OCI-M2 (cell line): Measurements from ENCODE around the gene PPP1R13B.
"Not testable (repeated sequence)": the region's sequence is repeated elsewhere in the genome, so short reads cannot be mapped to it uniquely, and the experiment has no call there.

Source experiments
- DNase-seq: peaks from one replicate; lab custom pipeline; 2025; ENCODE audit not compliant: unreplicated experiment; lab: John Stamatoyannopoulos, UW

The PPP1R13B gene, protein sequence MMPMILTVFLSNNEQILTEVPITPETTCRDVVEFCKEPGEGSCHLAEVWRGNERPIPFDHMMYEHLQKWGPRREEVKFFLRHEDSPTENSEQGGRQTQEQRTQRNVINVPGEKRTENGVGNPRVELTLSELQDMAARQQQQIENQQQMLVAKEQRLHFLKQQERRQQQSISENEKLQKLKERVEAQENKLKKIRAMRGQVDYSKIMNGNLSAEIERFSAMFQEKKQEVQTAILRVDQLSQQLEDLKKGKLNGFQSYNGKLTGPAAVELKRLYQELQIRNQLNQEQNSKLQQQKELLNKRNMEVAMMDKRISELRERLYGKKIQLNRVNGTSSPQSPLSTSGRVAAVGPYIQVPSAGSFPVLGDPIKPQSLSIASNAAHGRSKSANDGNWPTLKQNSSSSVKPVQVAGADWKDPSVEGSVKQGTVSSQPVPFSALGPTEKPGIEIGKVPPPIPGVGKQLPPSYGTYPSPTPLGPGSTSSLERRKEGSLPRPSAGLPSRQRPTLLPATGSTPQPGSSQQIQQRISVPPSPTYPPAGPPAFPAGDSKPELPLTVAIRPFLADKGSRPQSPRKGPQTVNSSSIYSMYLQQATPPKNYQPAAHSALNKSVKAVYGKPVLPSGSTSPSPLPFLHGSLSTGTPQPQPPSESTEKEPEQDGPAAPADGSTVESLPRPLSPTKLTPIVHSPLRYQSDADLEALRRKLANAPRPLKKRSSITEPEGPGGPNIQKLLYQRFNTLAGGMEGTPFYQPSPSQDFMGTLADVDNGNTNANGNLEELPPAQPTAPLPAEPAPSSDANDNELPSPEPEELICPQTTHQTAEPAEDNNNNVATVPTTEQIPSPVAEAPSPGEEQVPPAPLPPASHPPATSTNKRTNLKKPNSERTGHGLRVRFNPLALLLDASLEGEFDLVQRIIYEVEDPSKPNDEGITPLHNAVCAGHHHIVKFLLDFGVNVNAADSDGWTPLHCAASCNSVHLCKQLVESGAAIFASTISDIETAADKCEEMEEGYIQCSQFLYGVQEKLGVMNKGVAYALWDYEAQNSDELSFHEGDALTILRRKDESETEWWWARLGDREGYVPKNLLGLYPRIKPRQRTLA

DNA sequence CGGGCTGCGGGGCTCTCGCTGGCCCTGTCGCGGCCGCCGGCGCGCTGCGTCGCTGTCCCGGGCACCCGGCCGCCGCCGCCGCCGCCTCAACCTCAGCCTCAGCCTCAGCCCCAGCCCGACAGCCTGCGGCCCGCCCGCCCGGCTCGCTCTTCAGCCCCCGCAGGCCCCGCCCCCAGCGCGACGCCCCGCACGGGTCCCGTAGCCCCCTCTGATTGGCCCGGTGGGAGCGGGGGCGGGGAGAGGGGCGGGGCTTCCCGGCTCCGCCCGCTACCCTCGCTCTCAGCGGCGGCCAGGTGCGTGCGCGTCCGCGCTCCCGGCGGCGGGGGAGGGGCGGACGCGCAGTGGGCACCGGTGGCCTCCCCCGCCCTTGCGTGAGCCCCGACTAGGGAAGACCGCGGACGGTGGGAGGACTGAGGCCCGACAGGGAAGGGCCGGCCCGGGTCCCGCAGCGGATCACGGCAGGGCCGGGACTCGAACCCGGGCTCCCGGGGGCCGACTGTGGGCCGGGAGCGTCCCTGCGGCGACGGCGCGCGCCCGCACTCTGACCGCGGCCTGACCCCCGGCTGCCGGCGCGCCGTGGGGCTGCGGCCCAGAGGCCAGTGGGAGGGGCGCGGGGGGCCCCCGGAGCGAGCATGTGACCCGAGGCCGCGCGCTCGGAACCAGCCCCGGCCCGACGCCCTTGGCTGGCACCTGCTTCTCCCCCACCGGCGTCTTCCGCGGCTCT lies at the start of gene PPP1R13B:
TSS of gene PPP1R13B (minus strand) at position 125 of the 724 bp plus-strand sequence. CDS start 268 bp downstream, outside the sequence.
- DNase-seq: peak; percentile 19

GRCh38 chr14:103896578-103896977 lies 49.2 kb upstream of the PPP1R13B start:
- DNase-seq: no peak

DNA sequence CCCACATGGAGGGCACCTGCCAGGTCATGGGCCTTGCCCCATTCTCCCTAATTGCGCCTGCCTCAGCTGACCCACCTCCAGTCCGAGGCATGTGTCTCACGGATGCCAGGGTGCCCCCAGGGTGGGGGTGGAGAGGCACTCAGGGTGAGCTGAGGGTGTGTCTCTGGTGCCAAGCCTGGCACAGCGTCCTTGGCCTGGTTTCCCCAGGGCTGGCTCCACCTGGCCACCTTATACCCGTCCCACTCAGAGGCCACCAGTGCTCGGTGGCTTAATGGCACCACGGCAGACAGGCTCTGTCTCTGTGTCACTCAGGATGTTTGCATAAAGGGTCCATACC lies 47.3 kb upstream of the PPP1R13B start:
- DNase-seq: no peak

DNA sequence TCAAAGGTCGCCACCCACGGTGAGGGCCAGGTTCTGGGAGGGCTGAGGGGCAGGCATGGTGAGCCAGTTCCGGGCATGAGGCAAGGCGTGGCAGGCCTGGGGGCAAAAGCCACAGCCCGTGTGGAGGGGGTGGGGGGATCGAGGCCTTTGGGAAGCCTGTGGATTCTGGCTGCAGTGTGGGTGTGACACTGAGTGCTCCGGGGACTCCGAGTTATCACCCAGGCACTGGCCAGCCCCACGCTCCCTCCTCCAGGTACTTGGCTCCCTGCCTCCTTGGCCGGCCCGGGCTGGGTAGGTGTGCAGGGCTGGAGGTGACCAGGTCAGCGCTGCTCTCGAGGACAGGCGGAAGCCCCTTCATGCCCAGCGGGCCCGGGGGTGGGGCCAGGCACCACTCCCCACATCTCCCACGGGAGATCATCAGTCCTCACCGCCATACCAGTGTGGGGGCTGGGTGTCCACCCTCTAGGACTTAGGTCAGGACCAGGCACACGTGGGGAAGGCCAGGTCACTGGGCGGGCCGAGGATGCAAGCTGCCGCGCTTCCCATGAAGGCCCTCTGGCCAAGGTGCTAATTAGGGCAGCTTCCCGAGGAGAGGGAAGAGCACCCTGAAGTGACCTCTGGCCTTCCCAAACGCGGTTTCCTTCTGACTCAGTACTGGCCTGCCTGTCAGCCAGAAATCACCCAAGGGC lies 46.8 kb upstream of the PPP1R13B start:
- DNase-seq: no peak

DNA sequence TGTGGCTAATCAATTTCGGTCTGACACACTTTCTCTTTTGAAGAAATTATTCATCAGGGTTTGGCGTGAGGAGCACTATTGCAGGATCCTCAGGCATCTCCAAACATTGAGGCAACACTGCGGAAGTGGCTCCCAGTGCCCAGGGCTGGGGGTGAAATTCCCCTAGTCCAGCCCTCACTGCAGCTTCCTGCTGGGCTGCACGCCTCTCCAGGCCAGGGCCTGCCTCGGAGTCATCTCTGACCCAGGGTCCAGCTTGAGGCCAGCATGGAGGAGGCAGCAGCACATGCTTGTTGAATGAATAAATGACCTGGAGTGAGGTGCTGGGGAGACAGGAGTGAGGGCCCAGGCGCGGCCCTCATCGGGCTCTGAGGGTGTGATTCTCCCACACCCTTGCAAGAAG lies 44.9 kb upstream of the PPP1R13B start:
- DNase-seq: no peak

DNA sequence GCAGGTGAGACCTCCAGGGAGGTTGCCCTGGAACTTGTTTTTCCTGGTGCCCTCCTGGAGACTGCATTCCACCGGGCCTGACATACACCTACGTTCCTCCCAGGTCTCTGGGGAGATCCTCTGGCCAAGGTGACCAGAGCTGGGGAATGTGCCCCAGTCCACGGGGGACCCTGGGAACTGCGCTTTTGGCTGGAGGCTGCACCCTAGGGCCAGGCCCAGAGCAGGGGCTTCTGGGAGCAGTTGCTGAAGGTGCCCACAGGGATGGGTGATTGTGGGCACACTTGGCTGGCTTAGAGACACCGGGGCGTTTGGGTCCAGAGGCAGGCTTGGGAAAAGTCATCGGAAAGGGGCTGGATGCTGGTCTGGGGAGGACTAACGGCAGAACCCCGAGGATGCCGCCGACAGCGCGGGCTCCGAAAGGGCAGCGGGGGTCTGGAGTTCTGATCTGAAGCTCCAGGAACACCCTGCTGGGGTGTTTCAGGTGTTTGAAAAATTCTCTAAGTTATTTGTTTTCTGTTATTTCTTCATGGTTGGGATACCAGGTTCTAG lies 44.4 kb upstream of the PPP1R13B start:
- DNase-seq: no peak

DNA sequence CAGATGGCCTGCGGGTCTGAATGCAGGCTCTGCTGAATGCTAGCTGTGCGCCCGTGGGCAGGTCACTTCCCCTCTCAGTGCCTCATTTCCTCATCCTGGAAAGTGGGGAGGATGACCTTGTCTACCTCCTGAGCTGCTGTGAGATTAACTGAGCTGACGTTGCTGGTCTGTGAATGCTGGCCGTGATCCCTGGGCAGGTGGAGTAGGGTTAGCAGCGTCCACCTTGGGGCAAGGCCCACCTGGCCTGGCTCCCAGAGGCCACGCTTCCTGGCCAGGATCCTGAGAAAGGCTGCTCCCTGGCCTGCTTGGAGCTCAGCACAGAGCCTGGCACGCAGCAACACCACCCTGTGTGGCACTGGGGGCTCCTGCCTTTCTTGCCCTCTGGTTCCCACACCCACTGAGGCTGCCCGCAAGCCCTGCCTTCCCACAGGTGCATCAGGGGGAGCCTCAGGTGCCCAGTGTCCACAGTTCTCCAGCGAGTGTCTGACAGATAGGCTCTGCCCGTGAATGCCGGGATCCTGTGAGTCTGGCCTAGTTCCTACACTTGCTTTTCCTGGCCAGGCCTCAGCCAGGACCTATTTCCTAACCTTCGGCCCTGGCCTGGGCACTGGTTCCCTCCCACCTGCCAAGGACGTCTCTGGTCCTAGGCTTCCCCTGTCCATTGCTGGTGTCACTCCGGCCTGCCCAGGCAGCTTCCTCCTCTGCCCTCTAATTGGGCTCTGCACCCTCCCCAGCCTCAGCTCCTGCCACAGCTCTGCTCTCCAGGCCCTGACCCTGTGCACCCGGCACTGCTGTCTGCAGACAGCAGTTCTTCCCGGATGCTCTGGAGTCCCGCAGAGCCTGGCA lies 43.7 kb upstream of the PPP1R13B start:
- no peak for DNase-seq

- no peak for DNase-seq
These were observed 42.6 kb upstream of the PPP1R13B start for GRCh38 chr14:103890052-103890371.

DNA sequence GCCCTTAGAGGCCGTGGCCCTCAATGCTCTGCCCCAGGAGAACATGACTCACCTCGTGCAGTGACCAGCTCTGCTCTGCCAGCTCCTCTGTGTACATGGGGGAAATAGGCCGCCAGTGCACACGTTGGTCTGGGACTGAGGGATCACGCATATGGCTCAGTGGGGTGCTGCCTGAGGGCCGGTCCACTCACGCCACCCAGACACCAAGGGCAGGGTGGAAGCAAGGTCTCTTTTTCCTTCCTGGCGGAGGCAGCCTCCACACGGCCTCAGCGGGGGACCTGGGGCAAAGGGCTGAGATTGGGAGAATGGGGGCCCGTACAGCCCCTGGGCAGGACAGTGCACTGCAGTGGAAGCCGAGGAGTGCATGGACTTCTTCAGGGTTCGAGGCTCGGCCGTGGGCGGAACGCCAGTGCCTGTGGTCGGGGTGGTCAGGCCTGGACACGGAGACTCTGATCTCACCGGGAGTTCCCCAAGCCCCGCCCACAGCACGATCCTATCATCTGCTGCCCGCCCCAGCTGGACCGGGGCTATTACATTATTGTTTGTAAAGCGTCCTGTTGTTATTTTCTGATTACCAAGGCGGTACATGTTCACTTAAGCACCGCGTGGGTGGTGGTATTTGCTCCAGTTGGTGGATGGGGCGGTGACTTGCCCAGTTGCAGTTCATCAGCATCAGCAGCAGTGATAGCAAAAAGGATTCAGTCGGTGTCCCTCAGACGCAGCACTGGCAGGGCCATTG lies 42.1 kb upstream of the PPP1R13B start:
- DNase-seq: no peak

DNA sequence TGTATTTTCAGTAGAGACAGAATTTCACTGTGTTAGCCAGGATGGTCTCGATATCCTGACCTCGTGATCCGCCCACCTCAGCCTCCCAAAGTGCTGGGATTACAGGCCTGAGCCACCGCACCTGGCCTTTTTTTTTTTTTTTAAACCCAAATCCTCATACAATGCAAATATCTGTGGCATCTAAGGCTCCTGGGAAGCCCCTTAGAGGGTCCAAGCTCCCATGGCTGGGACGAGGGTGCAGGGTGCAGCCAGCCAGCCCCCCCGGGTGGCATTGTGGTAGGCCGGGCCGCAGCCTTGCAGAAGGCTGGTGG lies 41.6 kb upstream of the PPP1R13B start:
- not testable (repeated sequence) for DNase-seq

DNA sequence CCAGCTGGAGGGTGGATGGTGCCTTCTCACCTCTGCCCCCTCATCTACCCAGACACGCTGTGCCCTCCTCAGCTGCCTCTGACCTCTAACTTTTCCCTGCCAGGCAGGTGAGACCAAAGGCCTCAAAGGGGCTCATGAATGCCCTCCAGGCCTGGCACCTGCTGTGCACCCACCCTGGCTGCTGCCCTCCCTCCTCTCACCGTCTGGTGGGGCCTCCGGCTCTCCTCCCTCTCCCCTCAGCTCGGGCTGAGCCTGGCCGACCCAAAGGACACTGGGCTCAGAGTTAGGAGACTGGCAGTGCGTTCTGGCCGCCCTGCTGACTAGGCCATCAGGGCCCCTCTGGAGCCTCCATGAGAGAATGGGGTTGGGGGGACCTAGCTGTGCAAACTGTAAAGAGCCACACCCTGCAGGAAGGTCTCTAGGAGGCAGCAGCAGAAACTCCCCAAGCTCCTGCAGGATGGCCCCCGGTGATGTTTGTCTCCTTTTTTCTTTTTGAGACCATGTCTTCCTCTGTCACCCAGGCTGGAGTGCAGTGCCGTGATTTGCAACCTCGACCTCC lies 40.3 kb upstream of the PPP1R13B start:
- DNase-seq: no peak

GRCh38 chr14:103887170-103887501 lies 39.8 kb upstream of the PPP1R13B start:
- DNase-seq: no peak

DNA sequence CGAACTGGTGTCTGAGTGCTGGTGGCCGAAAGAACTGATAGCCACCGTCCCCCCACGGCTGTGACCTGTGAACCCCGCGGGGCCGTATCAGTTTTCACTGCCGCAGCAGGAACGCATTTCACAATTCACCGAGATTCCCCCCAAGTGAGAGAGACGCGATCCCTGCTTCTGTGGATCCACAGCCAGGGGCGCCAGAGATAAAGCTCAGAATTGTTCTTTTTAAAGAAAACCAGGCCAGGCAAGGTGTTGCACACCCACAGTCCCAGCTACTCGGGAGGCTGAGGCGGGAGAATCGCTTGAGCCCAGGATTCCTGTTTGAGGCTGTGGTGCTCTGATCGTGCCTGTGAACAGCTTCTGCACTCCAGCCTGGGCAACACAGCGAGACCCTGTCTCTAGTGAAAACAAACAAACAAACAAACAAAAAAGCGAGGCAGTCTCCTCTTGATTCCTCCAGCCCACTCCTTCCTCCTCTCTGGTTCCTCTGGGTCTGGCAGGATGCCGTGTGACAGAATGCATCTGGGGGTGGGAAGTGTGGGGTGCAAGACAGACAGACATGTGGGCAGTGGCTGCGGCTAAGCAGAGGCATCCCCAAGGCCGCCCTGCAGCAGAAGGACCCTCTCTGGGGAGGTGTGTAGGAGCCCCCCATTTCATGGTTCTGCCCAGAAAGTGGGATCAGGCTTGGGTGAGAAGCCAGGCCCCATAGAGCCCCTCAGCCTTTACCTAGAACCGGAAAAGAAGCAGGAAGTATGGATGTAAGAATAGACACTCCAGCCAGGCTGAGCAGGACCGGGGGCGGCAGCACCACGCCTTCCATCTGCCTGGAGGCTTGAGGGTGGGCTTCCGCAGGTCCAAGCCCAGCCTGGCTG lies 39.2 kb upstream of the PPP1R13B start:
- no peak for DNase-seq

GRCh38 chr14:103885509-103885932 lies 38.1 kb upstream of the PPP1R13B start:
- DNase-seq: no peak

DNA sequence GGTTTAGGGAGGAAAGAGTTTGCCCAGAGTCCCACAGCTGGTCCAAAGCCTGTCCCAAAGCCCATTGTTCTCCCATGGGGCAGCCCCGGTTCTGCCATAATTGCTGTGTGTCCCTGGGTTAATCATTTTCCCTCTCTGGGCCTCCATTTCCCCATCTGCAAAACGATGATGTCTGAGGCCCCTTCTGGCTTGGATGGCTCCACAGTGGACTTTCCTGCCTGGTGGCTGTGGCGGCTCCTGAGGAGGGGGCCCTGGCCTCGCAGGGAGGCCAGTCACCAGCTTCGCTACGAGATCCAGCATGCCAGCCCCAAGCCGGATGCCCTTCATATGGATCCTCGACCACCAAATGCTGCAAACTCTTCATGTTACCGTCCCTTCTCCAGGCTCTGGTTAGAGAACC lies 37.5 kb upstream of the PPP1R13B start:
- no peak for DNase-seq

DNA sequence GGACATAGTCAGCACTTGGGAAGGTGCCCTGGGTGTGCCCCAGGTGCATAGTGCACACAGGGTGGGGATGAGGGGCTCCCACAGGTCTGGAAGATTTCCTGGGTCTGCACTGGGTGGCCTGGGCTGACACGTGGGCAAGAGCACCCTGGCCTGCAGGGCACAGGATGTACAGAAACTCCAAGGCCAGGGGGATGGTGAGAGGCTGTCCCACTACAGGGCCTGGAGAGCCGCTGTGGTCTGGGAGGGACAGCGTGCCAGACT lies 35.8 kb upstream of the PPP1R13B start:
- no peak for DNase-seq

DNA sequence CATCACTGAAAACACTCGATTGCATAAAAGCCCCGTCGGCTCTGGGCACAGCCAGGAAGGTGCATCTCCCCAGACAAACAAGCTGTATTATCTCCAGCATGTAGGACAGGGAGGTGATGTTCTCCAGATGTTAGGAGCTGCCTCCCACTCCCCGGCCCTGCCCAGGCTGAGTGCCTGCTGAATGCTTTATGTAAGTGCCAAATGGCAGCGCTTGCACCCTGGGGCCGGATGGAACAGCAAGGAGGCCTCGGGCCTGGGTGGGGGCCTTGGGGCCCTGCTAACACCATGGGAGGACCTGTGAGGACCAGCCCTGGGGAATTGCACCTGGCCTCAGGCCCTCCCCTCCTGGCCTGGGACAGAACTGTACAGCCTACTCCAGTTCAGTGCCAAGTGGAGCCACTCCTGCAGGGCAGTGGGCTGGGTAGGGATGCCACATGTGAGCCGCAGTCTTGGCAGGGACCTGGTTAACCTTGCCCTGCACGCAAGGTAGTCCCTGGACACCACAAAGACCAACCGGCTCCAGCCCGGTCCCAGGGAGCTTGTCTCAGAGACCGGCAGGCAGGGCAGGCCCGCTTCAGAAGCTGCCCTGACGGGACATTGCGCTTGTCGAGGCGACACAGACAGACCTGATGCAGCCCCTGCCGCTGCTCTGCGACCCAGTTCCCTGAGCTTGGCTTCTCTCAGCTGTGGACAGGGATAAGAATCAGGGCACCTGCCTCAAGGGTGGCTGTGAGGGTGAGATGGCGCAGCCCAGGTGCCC lies 35.3 kb upstream of the PPP1R13B start:
- DNase-seq: no peak
